K562 (cell line): Measurements from ENCODE around the gene TFRC. TPM values are rescaled to one million over a fixed set of nuclear protein-coding genes. Genes with fewer than 3 reads are reported as not detected.

Source experiments
- BRCA1 ChIP-seq, 2 experiments: fragments of 450-650 bp in 1 of 2; sonication (generic) in 1 of 2; formaldehyde crosslinking in 1 of 2; IDR thresholded peaks; 2 replicates each; pipeline versions ENCODE4 v1.5.0 to v1.6.1; 2017 to 2020; ENCODE audit warnings: mild to moderate bottlenecking in 1 of 2, missing genetic modification reagents in 1 of 2
- CBFA2T3 ChIP-seq: fragments of 450-650 bp; IDR thresholded peaks from 2 replicates; pipeline ENCODE4 v1.6.1; 2017
- CBX3 ChIP-seq, 2 experiments: IDR thresholded peaks; 1 replicate in 1 of 2; 2 replicates in 1 of 2; pipeline ENCODE4 v1.6.1; 2012; ENCODE audit warnings: inconsistent platforms in 2 of 2, low read length in 2 of 2, borderline replicate concordance in 1 of 2, control low read depth in 1 of 2
- ERF ChIP-seq: fragments of 450-650 bp; formaldehyde crosslinking; IDR thresholded peaks from 2 replicates; pipeline ENCODE4 v1.4.0; 2020; ENCODE audit warnings: mild to moderate bottlenecking, mixed read lengths
- GABPB2 ChIP-seq: fragments of 250-450 bp; sonication (Bioruptor Pico); conservative IDR thresholded peaks from 2 replicates; pipeline ENCODE4 v1.5.1; 2021; ENCODE audit warnings: mild to moderate bottlenecking
- HOXB6 ChIP-seq: fragments of 250-450 bp; sonication (Bioruptor Pico); IDR thresholded peaks from 2 replicates; pipeline ENCODE4 v1.5.1; 2022; ENCODE audit warnings: mild to moderate bottlenecking, borderline replicate concordance
- ILF3 ChIP-seq: fragments of 450-650 bp; IDR thresholded peaks from 2 replicates; pipeline ENCODE4 v1.6.1; 2018; ENCODE audit warnings: antibody characterized with exemption, mild to moderate bottlenecking, moderate library complexity, borderline replicate concordance
- KAT7 ChIP-seq: sonication (generic); formaldehyde crosslinking; IDR thresholded peaks from 2 replicates; pipeline ENCODE4 v1.8.0; 2022; ENCODE audit warnings: missing genetic modification reagents, mild to moderate bottlenecking, borderline replicate concordance
- KLF10 ChIP-seq: fragments of 250-450 bp; sonication (Bioruptor Pico); IDR thresholded peaks from 2 replicates; pipeline ENCODE4 v1.6.1; 2021; ENCODE audit warnings: matching md5 sums
- MAFF ChIP-seq: IDR thresholded peaks from 2 replicates; pipeline ENCODE4 v1.6.1; 2012; ENCODE audit warnings: low read length, improper control_type of control experiment
- NCOA4 ChIP-seq: fragments of 450-650 bp; IDR thresholded peaks from 2 replicates; pipeline ENCODE4 v1.6.1; 2018; ENCODE audit warnings: mild to moderate bottlenecking; ENCODE audit not compliant: partially characterized antibody
- NFIC ChIP-seq: fragments of 450-650 bp; IDR thresholded peaks from 2 replicates; pipeline ENCODE4 v1.6.1; 2017; ENCODE audit warnings: mild to moderate bottlenecking, inconsistent platforms
- NR2C1 ChIP-seq, 2 experiments: fragments of 450-650 bp; IDR thresholded peaks; 2 replicates each; pipeline ENCODE4 v1.6.1; 2017; ENCODE audit warnings: mild to moderate bottlenecking in 2 of 2, antibody characterized with exemption in 1 of 2, inconsistent platforms in 1 of 2, missing compliant biosample characterization in 1 of 2, missing genetic modification characterization in 1 of 2
- OTX1 ChIP-seq: fragments of 450-650 bp; formaldehyde crosslinking; IDR thresholded peaks from 2 replicates; pipeline ENCODE4 v1.4.0; 2022; ENCODE audit warnings: mild to moderate bottlenecking
- PML ChIP-seq: IDR thresholded peaks from 2 replicates; pipeline ENCODE4 v1.6.1; 2012; ENCODE audit warnings: low read length, inconsistent platforms
- POLR2B ChIP-seq: fragments of 450-650 bp; IDR thresholded peaks from 2 replicates; pipeline ENCODE4 v1.6.1; 2018; ENCODE audit warnings: low read depth; ENCODE audit not compliant: partially characterized antibody
- SIN3A ChIP-seq, 2 experiments: fragments of 150-350 bp in 1 of 2; IDR thresholded peaks; 2 replicates each; pipeline ENCODE4 v1.6.1; 2011 to 2016; ENCODE audit warnings: borderline replicate concordance in 2 of 2, low read depth in 2 of 2, low read length in 2 of 2, mild to moderate bottlenecking in 2 of 2, moderate library complexity in 2 of 2; ENCODE audit not compliant: control insufficient read depth in 1 of 2
- TOE1 ChIP-seq, 2 experiments: fragments of 450-650 bp in 1 of 2; sonication (generic) in 1 of 2; formaldehyde crosslinking in 1 of 2; IDR thresholded peaks; 2 replicates each; pipeline versions ENCODE4 v1.7.1 to v1.8.0; 2016 to 2022; ENCODE audit warnings: borderline replicate concordance in 2 of 2, mild to moderate bottlenecking in 2 of 2, antibody characterized with exemption in 1 of 2, inconsistent platforms in 1 of 2, low read depth in 1 of 2, missing genetic modification reagents in 1 of 2, moderate library complexity in 1 of 2
- ZNF217 ChIP-seq: sonication (generic); formaldehyde crosslinking; IDR thresholded peaks from 2 replicates; pipeline ENCODE4 v1.8.0; 2022; ENCODE audit warnings: mild to moderate bottlenecking, missing genetic modification reagents
- ZNF311 ChIP-seq: fragments of 250-450 bp; sonication (Bioruptor Pico); IDR thresholded peaks from 2 replicates; pipeline ENCODE4 v1.4.0; 2020; ENCODE audit warnings: mild to moderate bottlenecking, moderate library complexity
- ZNF444 ChIP-seq: fragments of 250-450 bp; sonication (Bioruptor Pico); IDR thresholded peaks from 2 replicates; pipeline ENCODE4 v1.4.0; 2020; ENCODE audit warnings: mild to moderate bottlenecking, moderate library complexity
- ZNF551 ChIP-seq: fragments of 250-450 bp; sonication (Bioruptor Pico); IDR thresholded peaks from 2 replicates; pipeline ENCODE4 v1.5.0; 2021; ENCODE audit warnings: mild to moderate bottlenecking, moderate library complexity
- polyA plus RNA-seq, 8 experiments: library from polyadenylated mRNA; depleted of rRNA in 4 of 8; stranded (reverse) in 5 of 8; unstranded in 3 of 8; fragments of >200 nt; fragmentation: Nextera tagmentation in 2 of 8; fragmentation: Illumina TruSeq in 1 of 8; extraction: Ambion mirVana in 2 of 8; extraction: Trizol in 1 of 8; gene quantifications; 2 replicates each; pipeline versions ENCODE4 v1.2.1 to v1.2.3, GENCODE V29; 2011 to 2014; ENCODE audit warnings: inconsistent platforms in 1 of 8, missing spikeins in 1 of 8
- total RNA-seq, 7 experiments: library from RNA; depleted of rRNA in 6 of 7; stranded (reverse); fragments of >200 nt in 6 of 7; fragmentation: Illumina TruSeq in 2 of 7; extraction: Trizol in 2 of 7; gene quantifications; 2 replicates each; pipeline versions ENCODE4 v1.2.1 to v1.2.3, GENCODE V29; 2011 to 2021; ENCODE audit warnings: low replicate concordance in 1 of 7
- TF ChIP-seq, protein P1 (sequence below), 2 experiments: fragments of 450-650 bp in 1 of 2; IDR thresholded peaks; 2 replicates each; pipeline ENCODE4 v1.6.1; 2011 to 2017; ENCODE audit warnings: low read depth in 2 of 2, antibody characterized with exemption in 1 of 2, borderline replicate concordance in 1 of 2, low read length in 1 of 2, mild to moderate bottlenecking in 1 of 2, mixed read lengths in 1 of 2; ENCODE audit not compliant: control insufficient read depth in 1 of 2
- TF ChIP-seq, protein P2 (sequence below): sonication (generic); formaldehyde crosslinking; IDR thresholded peaks from 2 replicates; pipeline ENCODE4 v1.8.0; 2022; ENCODE audit warnings: mild to moderate bottlenecking, missing genetic modification reagents

Gene TFRC
- total and polyA plus RNA-seq, 9 of the 15 experiments (the other 6 are each of a cell fraction or from before 2014, with no cell fraction given) = 149 to 679 (median 332) TPM

DNA sequence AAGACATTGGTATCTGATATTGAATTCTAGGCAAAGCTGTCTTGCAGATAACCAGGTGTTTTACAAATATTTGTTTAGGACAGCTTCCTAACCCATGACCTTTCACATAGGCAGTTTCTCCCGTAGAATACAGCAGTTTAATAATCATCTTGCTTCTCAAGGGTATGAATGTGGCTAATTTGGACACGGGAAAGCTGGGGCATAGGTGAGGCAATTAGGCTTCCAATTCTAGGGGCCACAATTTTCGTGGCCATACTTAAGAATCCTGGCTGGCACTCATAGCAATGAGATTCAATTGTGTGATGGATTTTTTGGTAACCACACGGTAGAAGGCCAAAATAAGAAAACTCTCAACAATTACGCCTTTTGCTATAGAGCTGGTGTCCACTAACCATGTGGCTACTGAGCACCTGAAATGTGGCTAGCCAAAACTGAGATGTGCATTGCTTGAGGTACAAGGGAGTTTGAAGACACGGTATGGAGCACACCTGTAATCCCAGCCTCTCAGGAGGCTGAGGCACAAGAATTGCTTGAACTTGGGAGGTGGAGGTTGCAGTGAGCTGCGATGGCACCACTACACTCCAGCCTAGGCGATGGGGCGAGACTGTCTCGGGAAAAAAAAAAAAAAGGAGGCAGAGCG is 34.4 kb downstream of the TFRC start (continued):
- TF ChIP-seq ILF3 (0 out of 2 replicates have a peak, but pooled peaks have one; percentile 80), ZNF311 (CRISPR knock-in tag) (no peak), NR2C1 (IDR thresholded peaks at IDR 0.05) (0 out of 2 replicates have a peak, but pooled peaks have one; percentile 15), NR2C1 (tag; IDR thresholded peaks at IDR 0.05) (peak; percentile 49; the same call in 1 of the 2 replicates), PML (peak; percentile 53), CBFA2T3 (0 out of 2 replicates have a peak, but pooled peaks have one; percentile 15), MAFF (0 out of 2 replicates have a peak, but pooled peaks have one; percentile 6), OTX1 (CRISPR knock-in tag) (peak; percentile 46), TOE1 (IDR thresholded peaks at IDR 0.05; ENCODE audit: borderline replicate concordance) (0 out of 2 replicates have a peak, but pooled peaks have one; percentile 13), TOE1 (CRISPR knock-in tag; IDR thresholded peaks at IDR 0.05; ENCODE audit: borderline replicate concordance, low read depth) (no peak), CBX3 (IDR thresholded peaks at IDR 0.05; ENCODE audit: borderline replicate concordance in 1 of 2, low read length in 2 of 2) (0 out of 3 replicates have a peak, but pooled peaks of 1 of the 2 experiments have one; percentile 2), ZNF444 (CRISPR knock-in tag) (0 out of 2 replicates have a peak, but pooled peaks have one; percentile 22), NCOA4 (no peak), ZNF217 (no peak), KAT7 (CRISPR knock-in tag) (peak; percentile 33; the same call in 1 of the 2 replicates), ZNF551 (CRISPR knock-in tag) (0 out of 2 replicates have a peak, but pooled peaks have one; percentile 4), ERF (CRISPR knock-in tag) (peak; percentile 38; the same call in 1 of the 2 replicates), BRCA1 (IDR thresholded peaks at IDR 0.05) (no peak), BRCA1 (CRISPR knock-in tag; IDR thresholded peaks at IDR 0.05) (no peak), KLF10 (CRISPR knock-in tag) (peak; percentile 82), SIN3A (IDR thresholded peaks at IDR 0.05; ENCODE audit: borderline replicate concordance in 2 of 2, control insufficient read depth in 1 of 2, low read depth in 2 of 2, low read length in 2 of 2) (peak in 1 of 2 experiments; percentile 91; a peak in 2 of 4 replicates), HOXB6 (CRISPR knock-in tag) (no peak), NFIC (0 out of 2 replicates have a peak, but pooled peaks have one; percentile 16), POLR2B (peak; percentile 82), GABPB2 (CRISPR knock-in tag) (peak; percentile 25; the same call in 1 of the 2 replicates)
- TF ChIP-seq, protein P1, sequence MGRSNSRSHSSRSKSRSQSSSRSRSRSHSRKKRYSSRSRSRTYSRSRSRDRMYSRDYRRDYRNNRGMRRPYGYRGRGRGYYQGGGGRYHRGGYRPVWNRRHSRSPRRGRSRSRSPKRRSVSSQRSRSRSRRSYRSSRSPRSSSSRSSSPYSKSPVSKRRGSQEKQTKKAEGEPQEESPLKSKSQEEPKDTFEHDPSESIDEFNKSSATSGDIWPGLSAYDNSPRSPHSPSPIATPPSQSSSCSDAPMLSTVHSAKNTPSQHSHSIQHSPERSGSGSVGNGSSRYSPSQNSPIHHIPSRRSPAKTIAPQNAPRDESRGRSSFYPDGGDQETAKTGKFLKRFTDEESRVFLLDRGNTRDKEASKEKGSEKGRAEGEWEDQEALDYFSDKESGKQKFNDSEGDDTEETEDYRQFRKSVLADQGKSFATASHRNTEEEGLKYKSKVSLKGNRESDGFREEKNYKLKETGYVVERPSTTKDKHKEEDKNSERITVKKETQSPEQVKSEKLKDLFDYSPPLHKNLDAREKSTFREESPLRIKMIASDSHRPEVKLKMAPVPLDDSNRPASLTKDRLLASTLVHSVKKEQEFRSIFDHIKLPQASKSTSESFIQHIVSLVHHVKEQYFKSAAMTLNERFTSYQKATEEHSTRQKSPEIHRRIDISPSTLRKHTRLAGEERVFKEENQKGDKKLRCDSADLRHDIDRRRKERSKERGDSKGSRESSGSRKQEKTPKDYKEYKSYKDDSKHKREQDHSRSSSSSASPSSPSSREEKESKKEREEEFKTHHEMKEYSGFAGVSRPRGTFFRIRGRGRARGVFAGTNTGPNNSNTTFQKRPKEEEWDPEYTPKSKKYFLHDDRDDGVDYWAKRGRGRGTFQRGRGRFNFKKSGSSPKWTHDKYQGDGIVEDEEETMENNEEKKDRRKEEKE (IDR thresholded peaks at IDR 0.05; ENCODE audit: borderline replicate concordance in 1 of 2, control insufficient read depth in 1 of 2, low read depth in 2 of 2, low read length in 1 of 2) = 0 out of 4 replicates have a peak, but pooled peaks of 1 of the 2 experiments have one; percentile 35
- TF ChIP-seq, protein P2, sequence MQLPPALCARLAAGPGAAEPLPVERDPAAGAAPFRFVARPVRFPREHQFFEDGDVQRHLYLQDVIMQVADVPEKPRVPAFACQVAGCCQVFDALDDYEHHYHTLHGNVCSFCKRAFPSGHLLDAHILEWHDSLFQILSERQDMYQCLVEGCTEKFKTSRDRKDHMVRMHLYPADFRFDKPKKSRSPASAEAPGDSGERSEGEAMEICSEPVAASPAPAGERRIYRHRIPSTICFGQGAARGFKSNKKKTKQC (CRISPR knock-in tag) = no peak
